ENCODE data around the gene CCDC88C.

- TF ChIP-seq CTCF (IDR thresholded peaks at IDR 0.05) (no peak), POLR2A (IDR thresholded peaks at IDR 0.05) (no peak)
Observed at GRCh38 chr14:91374287-91374878, 43.2 kb downstream of the CCDC88C start.
